Mesenchymal stem cell (in vitro differentiated cells and primary cell): ENCODE data around the gene IQGAP1.

Source experiments
- DNase-seq: peaks from one replicate; pipeline ENCODE4 v3.0.0-alpha.2; 2013
- H2AFZ ChIP-seq: one replicate; pipeline ENCODE4 v1.6.1; 2013; ENCODE audit warnings: low read depth, mild to moderate bottlenecking, control low read depth, inconsistent platforms, low read length, moderate library complexity
- H2AK5ac ChIP-seq: 2 replicates; pipeline ENCODE4 v1.6.1; 2013; ENCODE audit warnings: low read length, moderate library complexity, mild to moderate bottlenecking, inconsistent platforms; ENCODE audit not compliant: severe bottlenecking
- H2BK120ac ChIP-seq: one replicate; pipeline ENCODE4 v1.6.1; 2013; ENCODE audit warnings: low read depth, mild to moderate bottlenecking, inconsistent platforms, low read length, moderate library complexity
- H2BK12ac ChIP-seq, 2 experiments: one replicate each; pipeline ENCODE4 v1.6.1; 2013; ENCODE audit warnings: inconsistent platforms in 2 of 2, low read length in 2 of 2, mild to moderate bottlenecking in 2 of 2, moderate library complexity in 2 of 2, control low read depth in 1 of 2
- H2BK15ac ChIP-seq: one replicate; pipeline ENCODE4 v1.6.1; 2013; ENCODE audit warnings: mild to moderate bottlenecking, low read depth, inconsistent platforms; ENCODE audit not compliant: poor library complexity, severe bottlenecking
- H2BK5ac ChIP-seq: 2 replicates; pipeline ENCODE4 v1.6.1; 2013; ENCODE audit warnings: low read depth, mild to moderate bottlenecking, low read length, control low read depth, inconsistent platforms; ENCODE audit not compliant: poor library complexity, severe bottlenecking
- H3K14ac ChIP-seq, 2 experiments: one replicate each; pipeline ENCODE4 v1.6.1; 2013; ENCODE audit warnings: inconsistent platforms in 2 of 2, low read length in 2 of 2, control low read depth in 1 of 2, mild to moderate bottlenecking in 1 of 2, moderate library complexity in 1 of 2
- H3K18ac ChIP-seq, 2 experiments: one replicate each; pipeline ENCODE4 v1.6.1; 2013; ENCODE audit warnings: inconsistent platforms in 2 of 2, low read length in 2 of 2, control low read depth in 1 of 2, low read depth in 1 of 2, mild to moderate bottlenecking in 1 of 2
- H3K23ac ChIP-seq, 2 experiments: one replicate each; pipeline ENCODE4 v1.6.1; 2013; ENCODE audit warnings: inconsistent platforms in 2 of 2, low read length in 2 of 2, mild to moderate bottlenecking in 2 of 2, moderate library complexity in 2 of 2, control low read depth in 1 of 2
- H3K27ac ChIP-seq: 2 replicates; pipeline ENCODE4 v1.5.1; 2013; ENCODE audit warnings: mild to moderate bottlenecking, moderate library complexity, low read length, control low read depth, inconsistent platforms; ENCODE audit not compliant: poor library complexity, severe bottlenecking
- H3K27me3 ChIP-seq, 2 experiments: 2 replicates each; pipeline versions ENCODE4 v1.6.1 to v1.7.0; 2013; ENCODE audit warnings: low read length in 2 of 2, mild to moderate bottlenecking in 2 of 2, moderate library complexity in 2 of 2, control low read depth in 1 of 2, inconsistent platforms in 1 of 2; ENCODE audit not compliant: control insufficient read depth in 1 of 2, insufficient read depth in 1 of 2
- H3K36me3 ChIP-seq, 2 experiments: 2 replicates each; pipeline versions ENCODE4 v1.6.1 to v1.7.0; 2013; ENCODE audit warnings: low read length in 2 of 2, control low read depth in 1 of 2, inconsistent platforms in 1 of 2, low read depth in 1 of 2, mild to moderate bottlenecking in 1 of 2; ENCODE audit not compliant: insufficient read depth in 2 of 2, control insufficient read depth in 1 of 2
- H3K4ac ChIP-seq, 2 experiments: one replicate each; pipeline ENCODE4 v1.6.1; 2013; ENCODE audit warnings: inconsistent platforms in 2 of 2, low read length in 2 of 2, mild to moderate bottlenecking in 2 of 2, moderate library complexity in 2 of 2, control low read depth in 1 of 2, low read depth in 1 of 2
- H3K4me1 ChIP-seq: 2 replicates; pipeline ENCODE4 v1.6.1; 2013; ENCODE audit warnings: low read depth, low read length, control low read depth; ENCODE audit not compliant: control insufficient read depth, insufficient read depth
- H3K4me2 ChIP-seq: 2 replicates; pipeline ENCODE4 v1.6.1; 2013; ENCODE audit warnings: low read length, mild to moderate bottlenecking, inconsistent platforms; ENCODE audit not compliant: poor library complexity, severe bottlenecking
- H3K4me3 ChIP-seq, 2 experiments: 2 replicates each; pipeline versions ENCODE4 v1.5.1 to v1.7.0; 2013; ENCODE audit warnings: low read length in 2 of 2, mild to moderate bottlenecking in 2 of 2, control low read depth in 1 of 2, low read depth in 1 of 2; ENCODE audit not compliant: insufficient read depth in 1 of 2
- H3K79me1 ChIP-seq: replicated peaks from 2 replicates; pipeline ENCODE4 v1.6.1; 2013; ENCODE audit warnings: mild to moderate bottlenecking, control low read depth, low read length, inconsistent platforms; ENCODE audit not compliant: poor library complexity, severe bottlenecking
- H3K9ac ChIP-seq: 2 replicates; pipeline ENCODE4 v1.7.0; 2013; ENCODE audit warnings: mild to moderate bottlenecking, low read length, moderate library complexity
- H3K9me3 ChIP-seq: 2 replicates; pipeline ENCODE4 v1.7.0; 2013; ENCODE audit warnings: mild to moderate bottlenecking, low read length; ENCODE audit not compliant: control insufficient read depth
- H4K8ac ChIP-seq: one replicate; pipeline ENCODE4 v1.6.1; 2013; ENCODE audit warnings: inconsistent platforms, mild to moderate bottlenecking, low read length, moderate library complexity
- H4K91ac ChIP-seq: one replicate; pipeline ENCODE4 v1.6.1; 2013; ENCODE audit warnings: mild to moderate bottlenecking, low read length, inconsistent platforms
- WGBS: methylation state at CpG from one replicate; pipeline ENCODE4 v1.1.7; 2013; ENCODE audit warnings: mixed read lengths; 5-methylcytosine and 5-hydroxymethylcytosine counted together

The IQGAP1 gene

DNA sequence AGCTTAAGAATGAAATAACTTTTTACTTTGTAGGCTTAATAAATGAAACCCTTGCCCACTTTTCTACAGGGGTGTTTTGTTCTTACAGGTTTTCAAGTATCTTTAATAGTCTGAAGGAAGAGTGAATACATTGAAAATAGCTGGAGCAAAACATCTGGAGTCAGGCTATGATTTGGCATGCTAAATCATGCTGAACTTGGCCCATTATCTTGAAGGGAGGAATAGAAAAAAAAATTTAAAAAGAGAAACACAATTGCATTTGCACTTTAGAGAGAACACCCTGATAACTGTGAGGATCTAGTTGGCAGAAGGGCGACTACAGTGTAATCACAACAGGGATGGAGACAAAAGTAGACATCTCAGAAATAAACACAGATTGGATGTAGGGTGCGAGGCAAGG is 1.8 kb upstream of the IQGAP1 start:
- H3K9me3 ChIP-seq = no peaks in the 10 kb centered on the region
- no peak for DNase-seq
- no peak overlapping the region for H2BK12ac ChIP-seq
- no peak overlapping the region for H2BK15ac ChIP-seq
- peak overlapping the region; percentile 64 for H3K9ac ChIP-seq
- H3K79me1 ChIP-seq = no peaks in the 10 kb centered on the region
- no peak overlapping the region for H3K14ac ChIP-seq
- peak overlapping the region in 1 of 2 experiments; percentile 37 for H3K4me3 ChIP-seq
- no peak overlapping the region for H3K23ac ChIP-seq
- H4K91ac ChIP-seq = no peak overlapping the region
- 98% methylated on average over 2 of the region's 2 CpGs for WGBS
- no peak overlapping the region for H3K4ac ChIP-seq
- H2BK120ac ChIP-seq = no peak overlapping the region
- no peak overlapping the region for H3K4me2 ChIP-seq
- peak overlapping the region; percentile 57 for H2AK5ac ChIP-seq
- no peak overlapping the region for H3K18ac ChIP-seq
- H4K8ac ChIP-seq = no peak overlapping the region
- H3K27ac ChIP-seq = no peak overlapping the region
- peaks cover 4 to 8% of the 10 kb centered on the region in 2 experiments for H3K36me3 ChIP-seq
- H3K4me1 ChIP-seq = peaks cover 9% of the 10 kb centered on the region
- no peaks in the 10 kb centered on the region for H3K27me3 ChIP-seq
- no peak overlapping the region for H2BK5ac ChIP-seq
- H2AFZ ChIP-seq = no peak overlapping the region

DNA sequence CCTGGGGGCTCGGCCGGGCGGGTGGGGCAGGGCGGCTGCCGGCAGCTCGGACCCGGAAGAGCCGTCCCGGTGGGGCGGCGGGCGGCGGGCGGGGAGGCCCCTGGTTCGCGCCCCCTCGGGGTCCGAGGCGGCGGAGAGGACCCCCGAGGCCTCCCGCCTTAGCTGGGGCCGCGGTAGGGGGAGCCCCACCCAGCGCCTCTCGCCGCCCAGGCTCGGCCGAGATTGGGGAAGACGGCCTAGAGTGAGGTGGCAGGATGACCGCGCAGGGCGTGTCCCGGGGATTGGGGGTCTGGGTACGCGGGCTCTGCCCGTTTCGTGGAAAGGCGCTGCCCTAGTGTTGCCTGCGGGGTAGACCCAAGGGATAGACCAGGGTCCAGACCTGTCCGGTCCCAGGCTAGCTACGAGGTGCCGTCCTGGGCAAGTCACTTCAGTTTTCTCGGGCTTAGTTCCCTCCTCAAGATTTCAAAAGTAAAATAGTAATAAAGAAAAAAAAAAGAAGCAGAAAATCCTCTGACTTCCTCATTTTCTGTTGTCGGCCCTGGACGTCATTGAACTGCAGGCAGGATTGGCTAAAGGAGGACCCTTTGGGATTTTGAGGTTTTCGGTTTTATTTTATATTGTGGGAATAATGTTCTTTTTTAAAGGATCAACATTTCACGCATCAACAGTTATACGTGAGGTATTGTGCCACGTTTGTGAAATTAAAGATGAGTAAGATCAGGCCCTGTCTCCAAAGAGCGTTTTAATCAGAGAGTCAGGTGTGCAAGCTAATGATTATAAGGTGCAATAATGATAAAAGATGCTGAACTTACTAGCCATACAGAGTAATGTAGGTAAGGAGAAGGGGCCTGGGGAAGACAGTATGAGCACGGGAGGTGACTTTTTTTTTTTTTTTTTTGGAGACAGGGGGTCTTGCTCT is 679 bp downstream of the IQGAP1 start:
- H2AFZ ChIP-seq = no peak overlapping the region
- H3K4me3 ChIP-seq = peak overlapping the region; percentile 84 to 97
- DNase-seq = peak; percentile 56
- no peaks in the 10 kb centered on the region for H3K79me1 ChIP-seq
- peak overlapping the region; percentile 88 for H2BK5ac ChIP-seq
- H3K14ac ChIP-seq = peak overlapping the region; percentile 53 to 92
- H3K27me3 ChIP-seq = no peaks in the 10 kb centered on the region
- no peak overlapping the region for H2BK12ac ChIP-seq
- peak overlapping the region; percentile 100 for H3K9ac ChIP-seq
- peak overlapping the region; percentile 44 for H3K4me2 ChIP-seq
- H3K4ac ChIP-seq = peak overlapping the region; percentile 64 to 92
- peak overlapping the region; percentile 94 for H2BK120ac ChIP-seq
- peaks cover 11% of the 10 kb centered on the region for H3K4me1 ChIP-seq
- H3K23ac ChIP-seq = no peak overlapping the region
- WGBS = 3% methylated on average over 49 of the region's 52 CpGs
- peak overlapping the region; percentile 68 for H3K27ac ChIP-seq
- H2BK15ac ChIP-seq = peak overlapping the region; percentile 23
- peak overlapping the region; percentile 73 to 84 for H3K18ac ChIP-seq
- H4K8ac ChIP-seq = peak overlapping the region; percentile 35
- H2AK5ac ChIP-seq = no peak overlapping the region
- H3K36me3 ChIP-seq = peaks cover 4 to 31% of the 10 kb centered on the region in 2 experiments
- H3K9me3 ChIP-seq = no peaks in the 10 kb centered on the region
- peak overlapping the region; percentile 18 for H4K91ac ChIP-seq

DNA sequence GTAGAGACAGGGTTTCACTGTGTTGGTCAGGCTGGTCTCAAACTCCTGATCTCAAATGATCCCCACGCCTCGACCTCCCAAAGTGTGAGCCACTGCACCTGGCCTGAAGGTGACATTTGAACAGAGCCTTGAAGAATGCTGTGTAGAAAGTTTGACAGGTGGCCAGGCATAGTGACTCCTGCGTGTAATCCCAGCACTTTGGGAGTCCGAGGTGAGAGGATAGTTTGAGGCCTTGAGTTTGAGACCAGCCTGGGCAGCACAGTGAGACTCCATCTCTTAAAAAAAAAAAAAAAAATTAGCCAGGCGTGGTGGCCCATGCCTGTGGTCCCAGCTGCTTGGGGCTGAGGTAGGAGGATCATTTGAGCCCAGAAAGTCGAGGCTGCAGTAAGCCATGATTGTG is 1.5 kb downstream of the IQGAP1 start:
- peak overlapping the region; percentile 44 for H3K4me2 ChIP-seq
- H3K9me3 ChIP-seq = no peaks in the 10 kb centered on the region
- no peak overlapping the region for H4K8ac ChIP-seq
- H2AK5ac ChIP-seq = no peak overlapping the region
- H2BK120ac ChIP-seq = no peak overlapping the region
- H3K14ac ChIP-seq = no peak overlapping the region
- H3K4me1 ChIP-seq = peaks cover 14% of the 10 kb centered on the region
- no peak overlapping the region for H4K91ac ChIP-seq
- peak overlapping the region in 1 of 2 experiments; percentile 57 for H3K4ac ChIP-seq
- no peak overlapping the region for H3K23ac ChIP-seq
- no peaks in the 10 kb centered on the region for H3K79me1 ChIP-seq
- peaks cover 4 to 32% of the 10 kb centered on the region in 2 experiments for H3K36me3 ChIP-seq
- no peak overlapping the region for H2BK12ac ChIP-seq
- peak overlapping the region; percentile 100 for H3K9ac ChIP-seq
- H2AFZ ChIP-seq = no peak overlapping the region
- H2BK5ac ChIP-seq = no peak overlapping the region
- H3K27ac ChIP-seq = no peak overlapping the region
- 73% methylated on average over 6 of the region's 6 CpGs for WGBS
- DNase-seq = no peak
- H3K4me3 ChIP-seq = peak overlapping the region; percentile 17 to 97
- no peaks in the 10 kb centered on the region for H3K27me3 ChIP-seq
- H2BK15ac ChIP-seq = no peak overlapping the region
- H3K18ac ChIP-seq = peak overlapping the region in 1 of 2 experiments; percentile 48

DNA sequence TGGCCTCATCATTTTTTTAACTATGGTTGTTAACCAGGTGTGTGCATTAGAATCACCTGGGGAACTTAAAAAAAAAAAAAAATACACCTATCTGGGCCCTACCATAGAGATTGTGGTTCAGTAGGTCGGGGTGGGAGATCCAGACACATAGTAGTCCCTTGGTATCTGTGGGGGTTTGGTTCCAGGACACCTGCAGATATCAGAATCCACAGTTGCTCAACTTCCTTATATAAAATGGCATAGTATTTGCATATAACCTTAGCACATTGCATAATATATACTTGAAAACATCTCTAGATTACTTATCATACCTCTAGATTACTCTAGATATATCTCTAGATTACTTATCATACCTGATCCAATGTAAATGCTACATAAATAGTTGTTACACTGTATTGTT is 5.0 kb downstream of the IQGAP1 start:
- Histone ChIP-seq H3K9me3 (no peaks in the 10 kb centered on the region), H3K79me1 (no peaks in the 10 kb centered on the region), H2BK120ac (no peak overlapping the region), H2BK12ac (no peak overlapping the region), H3K14ac (no peak overlapping the region), H2AFZ (no peak overlapping the region), H4K8ac (no peak overlapping the region), H3K4me2 (no peak overlapping the region), H3K23ac (no peak overlapping the region), H3K18ac (no peak overlapping the region), H3K9ac (no peak overlapping the region), H3K27me3 (no peaks in the 10 kb centered on the region), H3K36me3 (peaks cover 7 to 48% of the 10 kb centered on the region in 2 experiments), H2BK15ac (no peak overlapping the region), H2AK5ac (no peak overlapping the region), H3K4ac (no peak overlapping the region), H3K4me3 (no peak overlapping the region), H4K91ac (no peak overlapping the region), H3K4me1 (peaks cover 14% of the 10 kb centered on the region), H2BK5ac (peak overlapping the region; percentile 2), H3K27ac (no peak overlapping the region)
- no CpG with 5 or more reads among the region's 1 CpG for WGBS
- no peak for DNase-seq
